Uterus (tissue), 2 donors: ENCODE measurements around the gene ZNF780B.

Experiments
- CTCF ChIP-seq, 4 experiments: fragments of 200-600 bp in 2 of 4; fragments of 450-650 bp in 2 of 4; sonication (generic) in 2 of 4; IDR thresholded peaks; one replicate each; pipeline ENCODE4 v1.5.1; 2016 to 2019; ENCODE audit warnings: antibody characterized with exemption in 4 of 4, mild to moderate bottlenecking in 2 of 4, moderate library complexity in 1 of 4
- POLR2A ChIP-seq, 2 donors: fragments of 450-650 bp; IDR thresholded peaks; one replicate each; pipeline ENCODE4 v1.6.1; 2016; ENCODE audit warnings: antibody characterized with exemption in 2 of 2, mild to moderate bottlenecking in 1 of 2, moderate library complexity in 1 of 2

GRCh38 chr19:40005691-40006272 is 50.2 kb downstream of the ZNF780B start:
- no peak for TF ChIP-seq POLR2A (IDR thresholded peaks at IDR 0.05)
- no peak for TF ChIP-seq CTCF (IDR thresholded peaks at IDR 0.05)
